Measurements from ENCODE around the gene TNK2.
"Not testable (repeated sequence)": the region's sequence is repeated elsewhere in the genome, so short reads cannot be mapped to it uniquely, and the experiment has no call there.

TNK2 gene

GRCh38 chr3:195916291-195916690 lies 7.9 kb upstream of the TNK2 start:
- no peak for DNase-seq

GRCh38 chr3:195914648-195915473 lies 6.5 kb upstream of the TNK2 start:
- no peak for DNase-seq

- not testable (repeated sequence) for DNase-seq
These were observed 5.8 kb upstream of the TNK2 start for GRCh38 chr3:195914146-195914545.

- no peak for DNase-seq
These were observed 5.0 kb upstream of the TNK2 start for GRCh38 chr3:195913382-195913781.

GRCh38 chr3:195911946-195912270 lies 3.6 kb upstream of the TNK2 start:
- no peak for DNase-seq

- no peak for DNase-seq
These were observed 2.9 kb upstream of the TNK2 start for GRCh38 chr3:195911041-195911945.

- no peak for DNase-seq
These were observed 2.1 kb upstream of the TNK2 start for GRCh38 chr3:195910499-195910845.

- peak; percentile 65 to 83 for DNase-seq
These were observed 1.5 kb upstream of the TNK2 start for GRCh38 chr3:195909644-195910498.

- peak in 1 of 2 experiments; percentile 70 for DNase-seq
These were observed 587 bp upstream of the TNK2 start for GRCh38 chr3:195908694-195909581.

GRCh38 chr3:195907684-195907933 lies 742 bp downstream of the TNK2 start:
- DNase-seq = no peak

- peak in 1 of 2 experiments; percentile 54 for DNase-seq
These were observed 1.3 kb downstream of the TNK2 start for GRCh38 chr3:195906865-195907683.

- DNase-seq = no peak
These were observed 2.1 kb downstream of the TNK2 start for GRCh38 chr3:195905970-195906864.

- DNase-seq = no peak
These were observed 4.0 kb downstream of the TNK2 start for GRCh38 chr3:195904368-195904767.

- DNase-seq = no peak
These were observed 4.4 kb downstream of the TNK2 start for GRCh38 chr3:195903950-195904290.

- not testable (repeated sequence) for DNase-seq
These were observed 5.7 kb downstream of the TNK2 start for GRCh38 chr3:195902634-195903033.

GRCh38 chr3:195901836-195902585 lies 6.3 kb downstream of the TNK2 start:
- DNase-seq = not testable (repeated sequence)

GRCh38 chr3:195900436-195901355 lies 7.7 kb downstream of the TNK2 start:
- no peak for DNase-seq

- peak in 1 of 2 experiments; percentile 52 for DNase-seq
These were observed 8.5 kb downstream of the TNK2 start for GRCh38 chr3:195899701-195900435.

Data from NCI-H524 (cell line).